ENCODE measurements around the gene L3MBTL4.

Gene L3MBTL4

DNA sequence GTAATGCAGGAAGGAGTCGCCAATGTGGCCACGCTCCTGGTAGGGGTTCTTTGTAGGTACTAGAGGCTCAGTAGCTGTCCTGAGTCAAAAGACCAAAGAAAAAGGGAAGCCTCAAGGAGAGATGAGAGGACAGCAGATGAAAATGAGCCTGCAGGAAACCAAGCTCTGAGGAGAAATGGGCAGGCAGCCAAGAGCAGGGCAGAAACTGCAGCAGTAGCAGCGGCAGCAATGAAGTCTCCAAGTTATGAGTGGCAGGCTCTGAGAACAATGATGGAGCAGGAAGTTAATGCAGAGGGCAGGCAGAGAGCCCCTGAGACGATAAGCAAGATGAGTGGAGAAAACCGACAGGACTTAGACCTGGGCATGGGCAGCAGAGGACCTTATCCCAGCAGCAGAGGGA lies 471.2 kb downstream of the L3MBTL4 start:
- DNase-seq: no peak

DNA sequence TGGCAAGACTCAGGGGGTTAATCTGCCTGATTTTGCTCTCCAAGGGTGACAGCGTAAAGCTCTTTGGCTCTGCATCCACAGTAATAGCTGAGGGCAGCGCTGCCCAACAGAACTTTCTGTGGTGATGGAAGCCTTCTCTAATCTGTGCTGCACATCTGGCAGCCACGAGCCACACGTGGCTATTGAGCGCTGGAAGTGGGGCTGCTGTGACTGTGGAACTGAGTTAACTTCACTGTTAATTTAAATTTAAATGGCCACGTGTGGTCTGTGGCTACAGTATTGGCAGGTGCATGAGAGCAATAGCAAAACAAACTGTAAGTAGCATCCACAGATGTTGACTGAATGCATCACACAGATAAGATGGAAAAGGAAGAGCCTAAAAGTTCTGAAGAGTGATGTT lies 472.1 kb downstream of the L3MBTL4 start:
- DNase-seq: no peak

DNA sequence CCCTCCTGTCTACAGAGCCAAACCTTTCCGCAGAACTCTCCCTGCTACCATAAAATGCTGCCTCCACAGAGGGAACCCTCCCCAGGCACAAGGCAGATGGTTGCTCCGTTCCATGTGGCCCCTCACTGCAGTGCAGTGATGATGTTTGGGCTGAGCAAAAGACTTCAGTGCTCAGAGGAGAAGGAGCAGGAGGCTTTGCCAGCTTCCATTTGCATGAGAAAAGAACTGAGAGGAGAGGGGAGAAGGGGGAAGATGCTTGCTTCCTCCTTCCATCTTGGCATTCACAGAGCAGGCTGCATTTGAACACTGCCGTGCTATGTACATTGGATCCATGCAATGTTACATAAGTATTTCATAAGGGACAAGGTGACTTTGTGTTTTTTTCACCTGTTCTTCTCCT lies 472.8 kb downstream of the L3MBTL4 start:
- DNase-seq: no peak

DNA sequence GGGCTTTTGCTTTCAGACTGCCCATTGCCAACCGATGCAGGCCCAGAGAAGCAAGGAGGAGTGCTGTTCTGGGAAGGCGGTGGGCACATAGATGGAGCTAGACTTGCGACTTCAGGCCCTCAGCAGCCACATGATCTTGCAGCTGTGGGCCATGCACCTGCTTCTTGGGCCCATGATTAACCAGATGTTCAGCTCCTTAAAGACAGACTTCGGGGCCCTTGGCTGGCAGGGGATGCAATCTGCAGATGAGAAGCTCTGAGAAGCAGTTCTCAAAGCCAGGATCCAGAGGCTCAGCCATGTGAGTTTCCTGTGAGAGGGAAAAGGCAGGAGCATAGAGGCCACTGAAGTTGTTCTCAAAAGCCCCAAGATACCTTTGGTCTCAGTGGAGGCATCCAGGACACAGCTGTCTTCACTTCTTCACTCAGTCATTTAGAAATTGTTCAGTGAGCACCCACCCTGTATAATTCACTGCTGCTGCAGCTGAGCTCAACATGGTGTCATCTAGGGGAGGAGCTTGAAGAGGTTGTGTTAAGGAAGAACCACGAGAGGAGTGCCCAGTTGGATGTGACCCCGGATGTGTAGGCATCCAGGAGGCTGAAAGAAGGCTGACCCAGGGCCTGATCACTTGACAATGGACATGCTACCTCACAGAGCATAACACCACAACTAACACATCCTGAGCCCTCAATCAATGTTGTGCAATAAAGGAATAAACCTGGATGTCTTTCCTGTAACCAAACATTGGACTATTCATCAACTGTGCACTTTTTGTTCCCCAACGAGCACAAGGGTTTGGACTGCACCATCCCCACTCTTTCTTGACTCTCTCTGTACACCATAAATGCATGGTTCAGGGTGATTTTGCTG lies 474.7 kb downstream of the L3MBTL4 start:
- no peak for DNase-seq

- no peak for DNase-seq
Observed at GRCh38 chr18:5937795-5938194, 476.9 kb downstream of the L3MBTL4 start.

GRCh38 chr18:5937121-5937520 lies 477.6 kb downstream of the L3MBTL4 start:
- no peak for DNase-seq

- DNase-seq: no peak
Observed at GRCh38 chr18:5930789-5931188, 483.9 kb downstream of the L3MBTL4 start.

- DNase-seq: no peak
Observed at GRCh38 chr18:5918205-5918858, 496.4 kb downstream of the L3MBTL4 start.

GRCh38 chr18:5914951-5915350 lies 499.8 kb downstream of the L3MBTL4 start:
- DNase-seq: no peak

- DNase-seq: no peak
Observed at GRCh38 chr18:5914016-5914415, 500.7 kb downstream of the L3MBTL4 start.

DNA sequence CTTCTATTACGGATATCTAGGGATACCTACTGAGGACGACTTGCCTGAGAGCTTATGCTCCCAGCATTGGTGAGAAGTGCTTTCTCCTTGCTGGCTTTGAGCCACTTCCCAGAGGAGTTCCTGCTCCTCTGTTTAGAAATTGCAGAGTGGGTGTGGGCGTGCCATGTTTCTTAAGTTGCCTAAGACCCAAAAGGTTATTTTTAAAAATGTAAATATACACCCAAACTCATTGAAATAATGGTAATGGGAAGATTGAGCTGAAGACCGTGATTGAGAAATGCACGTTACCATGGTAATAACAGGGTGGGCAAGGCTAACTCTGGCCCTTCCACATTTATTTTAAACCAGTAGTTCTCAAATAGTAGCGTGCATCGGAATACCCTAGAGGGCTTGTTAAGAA lies 502.1 kb downstream of the L3MBTL4 start:
- DNase-seq: no peak

DNA sequence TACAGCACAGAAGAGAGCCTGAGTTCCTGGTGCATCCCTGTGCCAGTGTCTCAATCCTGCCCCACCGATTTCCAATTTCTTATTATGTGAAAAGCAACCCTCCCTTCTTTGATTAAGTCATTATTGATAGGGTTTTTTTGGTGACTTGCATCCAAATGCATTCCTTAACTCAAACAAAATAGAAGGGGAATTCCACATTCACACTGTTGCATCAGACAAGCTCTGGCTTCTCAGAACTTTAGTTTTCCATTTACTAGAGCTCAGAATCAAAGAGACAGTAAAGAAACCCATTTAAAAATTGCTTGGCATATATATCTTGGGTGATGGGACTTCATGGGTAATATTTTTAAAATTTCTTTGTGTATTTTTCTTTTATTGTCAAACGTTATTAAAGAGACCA lies 505.6 kb downstream of the L3MBTL4 start:
- DNase-seq: no peak
